HPDE6-E6E7 (cell line): ENCODE data around the gene MYO1H.

ENCODE experiments used
- DNase-seq: peaks from one replicate; pipeline ENCODE4 v3.0.0; 2011; ENCODE audit warnings: missing footprints; ENCODE audit errors: extremely low spot score

The MYO1H gene

DNA sequence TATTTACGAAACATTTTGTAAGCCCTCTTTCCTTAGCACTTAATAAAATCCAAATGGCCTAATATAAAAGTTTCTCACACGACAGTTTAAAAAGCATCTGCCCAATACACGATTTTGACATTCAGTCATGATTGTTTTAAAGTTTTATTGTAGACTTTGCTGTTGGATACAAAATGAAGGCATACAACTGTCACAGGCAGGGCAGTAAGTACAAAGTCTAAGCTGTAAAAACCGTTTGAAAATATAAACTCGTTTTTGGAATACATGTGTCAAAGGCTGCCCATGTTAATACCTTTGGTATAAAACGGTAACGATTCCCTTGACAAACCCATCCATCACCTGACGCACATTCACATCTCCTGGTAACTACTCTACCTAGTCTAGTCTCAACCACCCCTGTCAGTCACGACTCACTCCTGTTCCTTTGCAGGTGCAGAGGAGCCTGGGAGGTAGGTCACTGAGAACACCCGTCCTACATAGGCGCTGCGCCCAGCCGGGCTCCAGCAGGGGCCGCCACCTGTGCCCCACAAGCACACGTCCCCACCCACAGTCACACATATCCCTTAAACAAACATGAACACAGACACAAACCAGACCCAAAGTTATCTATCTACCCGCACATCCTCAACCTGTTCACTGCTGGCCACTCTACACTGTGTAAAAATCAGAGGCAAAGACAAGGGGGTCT, 102.3 kb downstream of the MYO1H start:
- DNase-seq: no peak

GRCh38 chr12:109450980-109451379, 103.3 kb downstream of the MYO1H start:
- DNase-seq: no peak

GRCh38 chr12:109451400-109451799, 103.7 kb downstream of the MYO1H start:
- no peak for DNase-seq

GRCh38 chr12:109452489-109452888, 104.8 kb downstream of the MYO1H start:
- DNase-seq: no peak

- no peak for DNase-seq
Observed at GRCh38 chr12:109455706-109456105, 108.0 kb downstream of the MYO1H start.

- DNase-seq: no peak
Observed at GRCh38 chr12:109458086-109458485, 110.4 kb downstream of the MYO1H start.

DNA sequence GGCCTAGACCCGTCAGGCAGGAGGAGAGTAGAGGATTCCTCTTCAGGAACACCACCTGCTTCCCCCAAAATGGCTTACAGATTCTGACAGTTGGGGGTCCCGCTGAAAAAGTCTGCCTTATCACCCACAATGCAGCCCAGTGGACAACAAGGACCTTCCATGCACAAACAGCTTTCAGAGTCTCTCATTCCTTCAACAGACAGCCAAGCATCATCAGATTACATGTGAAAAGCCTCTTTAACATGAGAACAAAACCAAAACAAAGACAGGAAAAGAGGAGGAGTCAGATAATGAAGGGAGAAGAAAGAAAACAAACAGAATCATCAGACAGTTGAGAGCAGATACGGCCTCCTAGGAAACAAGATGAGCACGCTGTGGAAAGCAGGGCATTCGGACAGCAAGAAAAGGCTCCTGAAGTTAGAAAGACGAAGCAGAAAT, 111.1 kb downstream of the MYO1H start:
- DNase-seq: no peak

GRCh38 chr12:109459247-109459646, 111.5 kb downstream of the MYO1H start:
- no peak for DNase-seq

- no peak for DNase-seq
Observed at GRCh38 chr12:109460538-109460937, 112.8 kb downstream of the MYO1H start.

DNA sequence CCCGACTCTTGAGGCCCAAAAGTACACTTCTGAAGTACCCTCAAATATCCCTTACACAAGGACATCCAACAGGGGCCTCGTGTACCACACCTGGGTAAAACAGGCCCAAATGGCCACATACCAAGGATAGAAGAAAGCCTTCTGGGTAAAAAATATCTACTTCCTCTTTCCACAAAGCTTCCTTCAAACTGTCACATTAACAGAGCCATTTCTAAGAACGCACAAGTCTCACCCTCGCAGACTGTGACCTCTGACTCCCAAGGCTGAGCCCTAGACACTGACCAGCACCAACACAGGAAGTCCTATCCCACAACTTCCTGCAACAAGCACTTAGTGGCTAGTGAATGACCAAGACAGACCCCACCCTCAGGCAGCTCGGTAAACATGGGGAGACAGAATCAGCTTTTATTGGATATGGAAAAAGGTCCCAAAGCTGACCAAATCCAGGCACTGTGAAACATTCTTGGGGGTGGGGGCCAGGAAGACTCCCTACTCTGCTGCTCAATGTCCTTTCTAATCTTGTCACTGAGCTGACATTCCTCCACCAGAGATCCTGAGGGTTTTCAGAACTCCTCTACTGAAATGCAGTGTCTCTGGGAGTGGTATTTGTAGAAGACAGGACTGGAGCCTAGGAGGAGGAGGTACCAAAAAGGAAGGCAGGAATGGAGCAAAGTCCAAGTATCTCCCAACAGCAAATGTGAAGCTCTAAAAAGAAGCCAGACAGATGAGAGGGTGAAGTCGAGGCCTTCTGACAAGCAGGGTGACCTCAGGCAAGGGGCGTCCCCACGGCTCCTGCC, 113.5 kb downstream of the MYO1H start:
- no peak for DNase-seq

DNA sequence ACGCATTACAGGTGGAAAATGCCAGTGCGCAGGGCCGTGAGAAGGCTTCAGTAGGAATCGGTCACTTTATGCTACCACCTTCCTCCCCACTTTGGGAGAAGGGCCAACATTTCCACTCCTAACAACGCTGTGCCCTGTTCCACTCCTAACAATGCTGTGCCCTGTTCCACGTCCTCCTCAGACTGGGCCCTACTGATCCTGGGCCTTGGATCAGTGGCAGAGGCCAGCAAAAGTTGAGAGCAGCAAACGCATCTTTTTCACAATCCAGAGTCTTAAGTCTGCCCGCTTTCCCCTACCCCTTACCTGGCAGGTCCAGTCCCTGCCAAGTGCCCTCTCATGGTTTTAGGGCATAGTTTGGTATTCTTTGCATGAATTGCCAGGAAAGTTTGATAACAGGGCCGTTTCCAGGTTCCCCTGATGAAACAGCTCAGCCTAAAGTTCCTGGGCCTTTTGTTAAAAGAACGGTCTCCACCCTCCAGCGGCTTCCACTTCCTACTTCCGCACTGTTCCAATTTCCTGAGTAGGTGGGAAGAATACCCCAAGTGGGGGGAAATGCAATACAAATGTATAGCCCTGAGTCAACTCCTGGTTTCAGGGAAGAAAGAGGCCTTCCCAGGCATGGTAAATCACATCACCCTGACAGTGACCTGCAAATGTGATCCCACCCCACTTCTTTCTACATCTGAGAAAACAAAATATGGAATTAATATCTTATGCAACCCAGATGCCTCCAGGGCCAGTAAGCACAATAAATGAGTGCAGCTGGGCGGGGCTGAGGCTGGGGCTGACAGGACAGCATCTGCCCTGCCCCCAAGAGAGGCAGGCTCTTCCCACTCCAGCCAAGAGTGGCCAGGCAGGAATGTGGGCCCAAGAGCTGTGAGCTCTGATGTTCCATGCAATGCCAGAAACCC, 114.4 kb downstream of the MYO1H start:
- peak; percentile 81 for DNase-seq

- peak; percentile 74 for DNase-seq
Observed at GRCh38 chr12:109462868-109463692, 115.4 kb downstream of the MYO1H start.

- no peak for DNase-seq
Observed at GRCh38 chr12:109463756-109464155, 116.1 kb downstream of the MYO1H start.

DNA sequence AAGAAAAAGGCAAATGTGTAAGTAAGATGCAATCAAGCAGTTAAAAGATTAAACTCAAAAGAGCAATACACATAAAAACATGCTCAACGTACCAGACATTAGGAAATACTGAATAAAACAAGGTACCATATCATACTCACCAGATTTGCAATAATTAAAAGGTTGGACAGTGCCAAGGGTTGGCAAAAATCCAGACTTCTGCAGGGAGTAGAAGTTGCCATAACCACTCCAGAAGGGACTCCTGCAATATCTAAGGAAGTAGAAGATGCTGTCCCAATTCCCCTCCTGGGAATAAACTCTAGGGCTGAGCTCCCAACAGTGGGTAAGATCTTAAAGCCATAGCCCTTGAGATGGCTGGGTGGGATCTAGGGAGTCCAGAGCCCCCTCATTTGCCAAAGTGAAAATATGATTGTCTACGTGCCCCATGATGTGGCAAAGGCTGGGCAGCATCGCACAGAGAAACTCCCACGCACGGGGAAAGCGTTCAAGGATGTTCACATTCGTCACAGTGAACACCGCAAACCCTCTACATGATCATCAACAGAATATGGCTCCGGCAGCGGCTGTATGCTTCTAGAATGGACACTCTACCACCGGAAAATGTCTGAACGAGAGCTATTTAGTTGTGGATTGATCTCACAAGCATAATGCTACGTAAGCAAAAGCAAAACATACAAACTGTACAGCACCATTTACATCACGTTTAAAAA, 117.1 kb downstream of the MYO1H start:
- no peak for DNase-seq

DNA sequence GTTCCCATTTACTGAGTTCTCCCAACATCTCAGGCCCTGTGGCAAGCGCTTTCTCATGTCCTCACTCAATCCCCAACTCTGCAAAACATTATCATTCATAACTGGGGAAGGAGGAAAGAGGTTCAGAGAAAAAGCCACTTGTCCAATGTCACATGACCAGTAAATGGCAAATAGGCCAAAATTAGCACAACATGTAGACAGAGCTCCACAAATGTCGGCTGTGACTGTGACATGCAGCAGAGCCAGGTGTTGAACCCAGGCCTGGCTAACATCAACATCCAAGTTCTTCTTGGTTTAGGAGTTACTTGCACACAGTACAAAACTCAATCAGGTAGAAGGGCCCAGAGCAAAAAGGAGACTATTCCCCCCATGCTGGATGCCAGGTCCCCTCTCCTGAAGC, 118.6 kb downstream of the MYO1H start:
- DNase-seq: no peak

DNA sequence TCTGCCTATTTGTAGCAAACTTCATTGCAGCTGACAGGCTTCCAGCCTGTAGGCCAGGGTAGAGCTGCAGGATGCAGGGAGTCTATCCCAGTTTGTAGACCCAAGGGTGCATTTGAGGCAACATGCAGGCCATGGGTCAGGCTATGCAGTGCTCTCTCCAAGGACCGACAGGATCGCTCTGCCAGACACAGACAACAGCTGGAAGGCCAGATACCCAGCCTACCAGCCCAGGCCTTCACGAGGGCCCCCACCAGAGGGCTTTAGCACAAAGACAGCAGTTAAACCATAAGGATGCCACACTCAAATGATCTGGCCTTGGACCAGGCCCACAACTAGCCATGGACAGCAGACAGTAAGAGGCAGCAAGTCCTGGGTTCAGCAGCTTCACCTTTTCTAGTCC, 119.1 kb downstream of the MYO1H start:
- DNase-seq: no peak

- no peak for DNase-seq
Observed at GRCh38 chr12:109467978-109468676, 120.4 kb downstream of the MYO1H start.

DNA sequence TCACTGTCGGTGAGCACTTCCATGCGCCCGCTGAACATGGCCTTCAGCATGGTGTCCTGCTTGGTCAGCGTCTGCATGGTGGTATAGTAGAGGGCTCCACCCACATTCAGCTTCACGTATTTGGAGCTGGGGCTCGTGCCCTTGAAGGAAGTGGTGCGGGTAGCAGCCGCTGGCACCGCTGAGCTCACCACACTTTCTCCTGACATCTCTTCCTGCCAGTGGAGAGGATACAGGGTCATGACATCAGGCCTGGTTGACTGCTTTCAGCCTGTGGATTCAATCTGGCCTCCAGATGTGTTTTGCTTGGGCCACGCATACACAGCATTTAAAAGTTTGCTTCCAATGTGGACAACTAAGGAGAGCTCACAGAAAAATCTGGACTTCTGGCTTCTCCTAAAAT, 121.8 kb downstream of the MYO1H start:
- no peak for DNase-seq

- no peak for DNase-seq
Observed at GRCh38 chr12:109473006-109473405, 125.3 kb downstream of the MYO1H start.
